ENCODE measurements around the gene ETV3L.

- no peak for TF ChIP-seq CTCF (IDR thresholded peaks at IDR 0.05; ENCODE audit: poor library complexity)
- no peak for TF ChIP-seq EZH2 (IDR thresholded peaks at IDR 0.05; ENCODE audit: borderline replicate concordance)
These were observed 16.5 kb upstream of the ETV3L start for GRCh38 chr1:157115851-157116736.

Measured in hepatocyte (in vitro differentiated cells).